ENCODE measurements around the gene MEGF9.
A peak's percentile ranks its signal among the peaks of the same experiment; 100 is the strongest.

MEGF9 gene

GRCh38 chr9:120730654-120731514 lies 16.6 kb upstream of the MEGF9 start:
- DNase-seq: peak in 1 of 2 experiments; percentile 67

- no peak for DNase-seq
Observed at GRCh38 chr9:120729791-120730241, 15.5 kb upstream of the MEGF9 start.

- DNase-seq: no peak
Observed at GRCh38 chr9:120726484-120726883, 12.2 kb upstream of the MEGF9 start.

GRCh38 chr9:120725907-120726306 lies 11.6 kb upstream of the MEGF9 start:
- no peak for DNase-seq

- DNase-seq: no peak
Observed at GRCh38 chr9:120724757-120725400, 10.6 kb upstream of the MEGF9 start.

GRCh38 chr9:120723565-120723964 lies 9.3 kb upstream of the MEGF9 start:
- DNase-seq: peak in 1 of 2 experiments; percentile 27

- no peak for DNase-seq
Observed at GRCh38 chr9:120720404-120720803, 6.1 kb upstream of the MEGF9 start.

GRCh38 chr9:120718316-120718715 lies 4.0 kb upstream of the MEGF9 start:
- no peak for DNase-seq

GRCh38 chr9:120717176-120717575 lies 2.9 kb upstream of the MEGF9 start:
- no peak for DNase-seq

GRCh38 chr9:120716483-120716882 lies 2.2 kb upstream of the MEGF9 start:
- DNase-seq: no peak

- DNase-seq: no peak
Observed at GRCh38 chr9:120715389-120715924, 1.2 kb upstream of the MEGF9 start.

GRCh38 chr9:120714846-120715388 lies 647 bp upstream of the MEGF9 start:
- no peak for DNase-seq

GRCh38 chr9:120713257-120714087 lies 798 bp downstream of the MEGF9 start:
- DNase-seq: no peak

- DNase-seq: no peak
Observed at GRCh38 chr9:120712539-120713031, 1.7 kb downstream of the MEGF9 start.

- no peak for DNase-seq
Observed at GRCh38 chr9:120711841-120712538, 2.3 kb downstream of the MEGF9 start.

- no peak for DNase-seq
Observed at GRCh38 chr9:120711354-120711753, 2.9 kb downstream of the MEGF9 start.

GRCh38 chr9:120710110-120710981 lies 3.9 kb downstream of the MEGF9 start:
- DNase-seq: peak in 1 of 2 experiments; percentile 23

- no peak for DNase-seq
Observed at GRCh38 chr9:120708526-120709224, 5.6 kb downstream of the MEGF9 start.

GRCh38 chr9:120707170-120707569 lies 7.1 kb downstream of the MEGF9 start:
- no peak for DNase-seq

- no peak for DNase-seq
Observed at GRCh38 chr9:120705174-120705573, 9.1 kb downstream of the MEGF9 start.
